Measurements from ENCODE around the gene GUCA2B.

Gene GUCA2B

GRCh38 chr1:42164551-42165420 is 11.6 kb downstream of the GUCA2B start, which contains the start of gene GUCA2A:
Gene GUCA2A, minus strand, starts transcription at chr1:42164745. Its CDS starts 33 bp downstream, at chr1:42164712.
- H3K27ac ChIP-seq: no peak within 1 kb of the TSS
- no peak within 1 kb of the TSS for H3K4me3 ChIP-seq

- Histone ChIP-seq H3K27ac (no peak overlapping the region), H3K4me3 (no peak overlapping the region)
Observed at GRCh38 chr1:42165511-42166210, 12.5 kb downstream of the GUCA2B start.

- Histone ChIP-seq H3K27ac (no peak overlapping the region), H3K4me3 (no peak overlapping the region)
Observed at GRCh38 chr1:42167611-42168390, 14.6 kb downstream of the GUCA2B start.

GRCh38 chr1:42168391-42168670 is 15.1 kb downstream of the GUCA2B start:
- Histone ChIP-seq H3K4me3 (no peak overlapping the region), H3K27ac (no peak overlapping the region)

- no peak overlapping the region for H3K27ac ChIP-seq
- H3K4me3 ChIP-seq: no peak overlapping the region
Observed at GRCh38 chr1:42168763-42169162, 15.6 kb downstream of the GUCA2B start.

- no peak overlapping the region for H3K4me3 ChIP-seq
- peak overlapping the region in 5 of 21 experiments; percentile 12 to 77 (median 25) for H3K27ac ChIP-seq
Observed at GRCh38 chr1:42170779-42171621, 17.8 kb downstream of the GUCA2B start.

- Histone ChIP-seq H3K4me3 (no peak overlapping the region), H3K27ac (peak overlapping the region in 7 of 21 experiments; percentile 7 to 85 (median 37))
Observed at GRCh38 chr1:42171679-42172266, 18.6 kb downstream of the GUCA2B start.

GRCh38 chr1:42172381-42173133 is 19.3 kb downstream of the GUCA2B start:
- Histone ChIP-seq H3K27ac (peak overlapping the region in 19 of 21 experiments; percentile 6 to 85 (median 68)), H3K4me3 (no peak overlapping the region)

- H3K4me3 ChIP-seq: peak overlapping the region in 1 of 7 experiments; percentile 4
- peak overlapping the region in 20 of 21 experiments; percentile 6 to 85 (median 70) for H3K27ac ChIP-seq
Observed at GRCh38 chr1:42173155-42173933, 20.1 kb downstream of the GUCA2B start.

- Histone ChIP-seq H3K4me3 (no peak overlapping the region), H3K27ac (peak overlapping the region in 19 of 21 experiments; percentile 6 to 85 (median 70))
Observed at GRCh38 chr1:42173961-42174735, 20.9 kb downstream of the GUCA2B start.

- Histone ChIP-seq H3K27ac (peak overlapping the region in 8 of 21 experiments; percentile 3 to 76 (median 42)), H3K4me3 (no peak overlapping the region)
Observed at GRCh38 chr1:42175314-42176054, 22.3 kb downstream of the GUCA2B start.

GRCh38 chr1:42176902-42177519 is 23.8 kb downstream of the GUCA2B start:
- Histone ChIP-seq H3K4me3 (no peak overlapping the region), H3K27ac (peak overlapping the region in 1 of 21 experiments; percentile 16)

GRCh38 chr1:42177541-42177981 is 24.4 kb downstream of the GUCA2B start:
- Histone ChIP-seq H3K27ac (peak overlapping the region in 1 of 21 experiments; percentile 16), H3K4me3 (no peak overlapping the region)

GRCh38 chr1:42178249-42178648 is 25.0 kb downstream of the GUCA2B start:
- Histone ChIP-seq H3K4me3 (no peak overlapping the region), H3K27ac (no peak overlapping the region)

- H3K27ac ChIP-seq: peak overlapping the region in 1 of 21 experiments; percentile 28
Observed at GRCh38 chr1:42179275-42179674, 26.1 kb downstream of the GUCA2B start.

More at GRCh38 chr1:42179275-42179674, 26.1 kb downstream of the GUCA2B start:
- no peak overlapping the region for H3K4me3 ChIP-seq

Data from skin epidermis (tissue), 12 donors.